ENCODE results near the gene COLGALT1.

Gene COLGALT1

DNA sequence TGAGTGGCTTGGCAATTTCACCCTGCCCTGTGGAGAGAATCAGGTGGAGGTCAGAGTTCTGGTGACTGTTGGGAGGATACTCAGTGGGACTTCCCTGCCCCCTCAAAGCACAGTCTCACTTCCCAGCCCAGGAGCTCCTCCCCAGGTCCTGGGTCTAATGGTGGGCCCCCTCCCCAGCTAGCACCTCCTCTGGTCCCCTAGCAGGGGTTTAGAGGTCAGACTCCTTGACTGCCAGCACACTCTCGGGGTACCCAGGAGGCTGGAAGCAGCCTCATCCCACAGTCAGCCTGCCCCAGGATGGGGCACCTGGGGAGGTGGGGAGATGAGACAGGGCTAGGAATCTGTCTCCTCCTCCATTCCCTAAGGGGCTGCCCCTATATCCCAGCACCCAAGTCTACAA lies 65.2 kb downstream of the COLGALT1 start:
- no peak for FAIRE-seq
- no peak for TF ChIP-seq POLR2A (IDR thresholded peaks at IDR 0.05; ENCODE audit: low read depth, low read length)
- DNase-seq (ENCODE audit: insufficient read length, low spot score) = no peak

GRCh38 chr19:17623224-17623935 lies 67.9 kb downstream of the COLGALT1 start:
- FAIRE-seq (no peak), DNase-seq (ENCODE audit: insufficient read length, low spot score) (no peak)
- no peak for TF ChIP-seq POLR2A (IDR thresholded peaks at IDR 0.05; ENCODE audit: low read depth, low read length)

DNA sequence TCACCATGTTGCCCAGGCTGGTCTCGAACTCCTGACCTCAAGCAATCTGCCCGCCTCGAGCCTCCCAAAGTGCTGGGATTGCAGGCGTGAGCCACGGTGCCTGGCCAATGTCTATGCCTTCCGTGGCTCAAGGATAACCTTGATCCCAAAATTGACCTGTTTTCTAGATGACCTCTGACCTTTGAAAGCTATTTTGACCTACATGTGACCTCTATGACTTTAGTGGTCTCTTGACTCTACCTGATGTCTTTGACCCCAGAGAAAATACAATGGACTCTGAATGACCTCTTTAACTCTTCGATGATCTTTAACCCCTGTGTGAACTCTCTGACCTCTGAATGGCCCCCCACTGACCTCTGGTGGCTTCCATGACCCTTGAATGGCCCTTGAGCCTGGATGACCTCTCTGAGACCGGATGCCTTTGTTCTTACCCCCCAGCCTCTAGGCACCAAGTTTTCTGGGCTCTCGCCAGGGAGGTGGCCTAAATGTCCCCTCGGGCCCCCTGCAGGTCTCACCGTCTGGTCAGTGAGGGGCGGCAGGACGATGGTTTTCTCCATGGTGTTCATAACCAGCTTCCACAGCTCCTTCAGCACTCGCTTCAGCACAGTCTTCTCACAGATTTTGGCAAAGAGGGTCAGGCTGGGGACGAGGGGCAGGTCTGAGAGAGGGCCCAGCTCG lies 69.0 kb downstream of the COLGALT1 start:
- DNase-seq (ENCODE audit: insufficient read length, low spot score) (no peak), FAIRE-seq (no peak)
- TF ChIP-seq POLR2A (IDR thresholded peaks at IDR 0.05; ENCODE audit: low read depth, low read length) = no peak

- FAIRE-seq (no peak), DNase-seq (ENCODE audit: insufficient read length, low spot score) (no peak)
- TF ChIP-seq POLR2A (IDR thresholded peaks at IDR 0.05; ENCODE audit: low read depth, low read length) = no peak
These were observed 69.6 kb downstream of the COLGALT1 start for GRCh38 chr19:17625043-17625442.

DNA sequence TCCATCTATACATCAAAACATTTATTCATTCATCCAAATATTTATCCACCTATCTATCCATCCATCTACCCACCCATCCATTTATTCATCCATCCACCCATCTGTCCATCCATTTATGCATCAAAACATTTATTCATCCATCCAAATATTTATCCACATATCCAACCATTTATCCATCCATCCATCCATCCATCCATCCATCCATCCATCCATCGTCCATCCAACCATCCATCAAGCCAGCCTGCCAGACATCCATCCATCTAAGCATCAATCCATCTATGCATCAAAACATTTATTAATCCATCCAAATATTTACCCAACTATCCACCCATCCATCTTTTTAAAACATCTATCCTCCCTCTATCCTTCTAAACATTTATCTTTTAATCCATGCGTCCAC lies 70.5 kb downstream of the COLGALT1 start:
- no peak for TF ChIP-seq POLR2A (IDR thresholded peaks at IDR 0.05; ENCODE audit: low read depth, low read length)
- FAIRE-seq (no peak), DNase-seq (ENCODE audit: insufficient read length, low spot score) (no peak)

DNA sequence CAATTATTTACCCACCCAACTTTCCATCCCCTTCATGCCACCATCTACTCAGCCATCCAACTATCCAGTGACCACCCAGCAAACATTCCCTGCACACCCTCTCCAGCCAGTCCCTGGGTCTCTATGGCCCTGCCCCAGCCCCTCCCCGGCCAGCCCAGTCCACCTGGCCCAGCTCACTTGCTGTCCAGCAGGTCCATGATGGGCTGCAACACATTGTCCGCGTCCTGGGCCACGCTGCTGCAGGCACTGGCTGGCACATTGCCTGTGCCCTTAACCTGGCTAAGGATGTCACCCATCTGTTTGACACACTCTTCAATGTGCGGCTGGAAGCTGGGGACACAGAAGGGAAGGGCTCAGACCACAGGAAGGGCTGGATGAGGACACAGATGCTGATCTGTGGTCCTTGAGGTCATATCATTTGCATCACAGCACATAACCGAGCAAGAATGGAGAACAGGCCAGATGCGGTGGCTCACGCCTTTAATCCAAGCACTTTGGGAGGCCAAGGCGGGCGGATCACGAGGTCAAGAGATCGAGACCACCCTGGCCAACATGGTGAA lies 71.1 kb downstream of the COLGALT1 start:
- no peak for TF ChIP-seq POLR2A (IDR thresholded peaks at IDR 0.05; ENCODE audit: low read depth, low read length)
- no peak for FAIRE-seq

GRCh38 chr19:17627161-17627560 lies 71.7 kb downstream of the COLGALT1 start:
- no peak for FAIRE-seq
- DNase-seq (ENCODE audit: insufficient read length, low spot score) = no peak
- TF ChIP-seq POLR2A (IDR thresholded peaks at IDR 0.05; ENCODE audit: low read depth, low read length) = no peak

More for the DNA sequence above, 71.1 kb downstream of the COLGALT1 start:
- no peak for DNase-seq (ENCODE audit: insufficient read length, low spot score)

DNA sequence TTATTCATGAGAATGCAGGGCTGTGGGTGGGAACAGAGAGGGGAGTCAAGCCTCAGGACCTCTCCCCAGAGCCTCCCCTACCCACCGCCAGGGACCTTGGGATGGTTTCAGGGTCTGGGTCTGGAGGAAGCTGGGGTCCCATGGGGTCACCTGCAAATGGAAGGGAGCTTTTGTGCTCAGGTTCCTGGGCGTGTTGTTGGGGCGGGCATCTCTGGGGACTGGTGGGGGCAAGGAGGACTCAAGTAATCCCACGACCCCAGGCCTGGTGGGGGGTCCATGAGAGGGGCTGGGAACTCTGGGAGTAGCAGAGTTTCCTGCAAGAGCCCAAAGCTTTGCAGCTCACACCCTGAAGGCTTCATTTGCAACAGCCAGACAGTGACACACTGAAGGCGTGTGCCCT lies 72.5 kb downstream of the COLGALT1 start:
- no peak for DNase-seq (ENCODE audit: insufficient read length, low spot score)
- no peak for FAIRE-seq

DNA sequence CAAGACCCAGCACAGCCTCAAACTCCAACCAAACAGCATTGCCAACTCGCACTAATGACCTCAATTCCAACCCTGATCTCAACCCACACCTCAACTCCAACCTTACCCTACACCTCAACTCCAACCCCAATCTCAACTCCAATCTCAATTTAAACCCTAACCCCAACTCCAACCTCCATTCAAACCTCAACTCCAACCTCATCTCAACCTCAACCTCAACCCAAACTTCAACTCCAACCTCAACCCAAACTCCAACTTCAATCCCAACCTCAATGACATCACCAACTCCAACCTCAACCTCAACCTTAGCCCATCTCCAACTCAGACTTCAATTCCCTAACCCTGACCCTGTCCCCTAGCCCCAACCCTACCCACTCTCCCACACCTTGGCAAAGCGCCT lies 74.3 kb downstream of the COLGALT1 start:
- DNase-seq (ENCODE audit: insufficient read length, low spot score) = no peak
- TF ChIP-seq POLR2A (IDR thresholded peaks at IDR 0.05; ENCODE audit: low read depth, low read length) = no peak
- no peak for FAIRE-seq

More for the DNA sequence above, 72.5 kb downstream of the COLGALT1 start:
- no peak for TF ChIP-seq POLR2A (IDR thresholded peaks at IDR 0.05; ENCODE audit: low read depth, low read length)

GRCh38 chr19:17632577-17632976 lies 77.1 kb downstream of the COLGALT1 start:
- no peak for FAIRE-seq
- no peak for TF ChIP-seq POLR2A (IDR thresholded peaks at IDR 0.05; ENCODE audit: low read depth, low read length)

More at GRCh38 chr19:17632577-17632976, 77.1 kb downstream of the COLGALT1 start:
- DNase-seq (ENCODE audit: insufficient read length, low spot score) = no peak

All from H54 (cell line).